H9 (cell line): ENCODE measurements around the gene MEA1. TPM values are rescaled to one million over a fixed set of nuclear protein-coding genes. Genes with fewer than 3 reads are reported as not detected.

Source experiments
- DNase-seq: peaks from one replicate; pipeline ENCODE4 v3.0.0-alpha.2; 2017
- H2AFZ ChIP-seq: one replicate; pipeline ENCODE4 v1.6.1; 2013; ENCODE audit warnings: mild to moderate bottlenecking, low read length, control low read depth, moderate library complexity
- H2AK5ac ChIP-seq: 2 replicates; pipeline ENCODE4 v1.6.1; 2013; ENCODE audit warnings: low read length, control low read depth, mixed read lengths; ENCODE audit not compliant: insufficient read length
- H2BK120ac ChIP-seq: one replicate; pipeline ENCODE4 v1.6.1; 2013; ENCODE audit warnings: low read depth, mild to moderate bottlenecking, low read length, control low read depth, inconsistent platforms; ENCODE audit not compliant: poor library complexity, severe bottlenecking
- H2BK12ac ChIP-seq: 2 replicates; pipeline ENCODE4 v1.6.1; 2013; ENCODE audit warnings: low read length, control low read depth, mixed read lengths, low read depth; ENCODE audit not compliant: insufficient read length
- H2BK15ac ChIP-seq: 2 replicates; pipeline ENCODE4 v1.6.1; 2013; ENCODE audit warnings: low read depth, low read length, control low read depth
- H2BK20ac ChIP-seq: one replicate; pipeline ENCODE4 v1.6.1; 2013; ENCODE audit warnings: low read depth, mild to moderate bottlenecking, low read length, control low read depth, inconsistent platforms; ENCODE audit not compliant: poor library complexity, severe bottlenecking
- H2BK5ac ChIP-seq: 2 replicates; pipeline ENCODE4 v1.6.1; 2013; ENCODE audit warnings: low read length, control low read depth, mixed read lengths; ENCODE audit not compliant: insufficient read length
- H3K14ac ChIP-seq: 2 replicates; pipeline ENCODE4 v1.6.1; 2013; ENCODE audit warnings: low read length, control low read depth; ENCODE audit not compliant: insufficient read depth
- H3K18ac ChIP-seq: 2 replicates; pipeline ENCODE4 v1.6.1; 2013; ENCODE audit warnings: low read depth, mild to moderate bottlenecking, mixed read lengths, low read length, control low read depth; ENCODE audit not compliant: insufficient read length
- H3K23ac ChIP-seq: 2 replicates; pipeline ENCODE4 v1.6.1; 2013; ENCODE audit warnings: low read length, control low read depth, mixed read lengths, low read depth; ENCODE audit not compliant: insufficient read length
- H3K23me2 ChIP-seq: 2 replicates; pipeline ENCODE4 v1.6.1; 2013; ENCODE audit warnings: low read depth, mild to moderate bottlenecking, mixed read lengths, low read length, control low read depth; ENCODE audit not compliant: insufficient read length, poor library complexity, severe bottlenecking
- H3K27ac ChIP-seq: 2 replicates; pipeline ENCODE4 v1.5.1; 2013; ENCODE audit warnings: low read length, control low read depth, mixed read lengths, low read depth; ENCODE audit not compliant: insufficient read length
- H3K27me3 ChIP-seq: 2 replicates; pipeline ENCODE4 v1.6.1; 2013; ENCODE audit warnings: low read length, control low read depth, inconsistent platforms; ENCODE audit not compliant: insufficient read depth
- H3K4ac ChIP-seq: 2 replicates; pipeline ENCODE4 v1.6.1; 2013; ENCODE audit warnings: low read depth, mild to moderate bottlenecking, control low read depth, inconsistent platforms, low read length, moderate library complexity
- H3K4me1 ChIP-seq: 2 replicates; pipeline ENCODE4 v1.6.1; 2013; ENCODE audit warnings: low read length, control low read depth, inconsistent platforms; ENCODE audit not compliant: insufficient read depth
- H3K4me2 ChIP-seq: 2 replicates; pipeline ENCODE4 v1.6.1; 2013; ENCODE audit warnings: low read length, control low read depth, mixed read lengths; ENCODE audit not compliant: insufficient read length, insufficient read depth
- H3K56ac ChIP-seq: 2 replicates; pipeline ENCODE4 v1.6.1; 2013; ENCODE audit warnings: low read depth, mild to moderate bottlenecking, mixed read lengths, low read length, control low read depth; ENCODE audit not compliant: insufficient read length
- H3K79me1 ChIP-seq: 2 replicates; pipeline ENCODE4 v1.6.1; 2013; ENCODE audit warnings: low read depth, mild to moderate bottlenecking, moderate library complexity, low read length, control low read depth, inconsistent platforms; ENCODE audit not compliant: insufficient read depth, poor library complexity, severe bottlenecking
- H3K79me2 ChIP-seq: 2 replicates; pipeline ENCODE4 v1.6.1; 2013; ENCODE audit warnings: low read length, control low read depth, inconsistent platforms; ENCODE audit not compliant: insufficient read depth
- H3K9ac ChIP-seq: 2 replicates; pipeline ENCODE4 v1.6.1; 2013; ENCODE audit warnings: low read length, control low read depth, mixed read lengths; ENCODE audit not compliant: insufficient read length; ENCODE audit errors: extremely low read depth
- H3K9me3 ChIP-seq: one replicate; pipeline ENCODE4 v1.6.1; 2013; ENCODE audit warnings: low read depth, low read length, inconsistent platforms; ENCODE audit not compliant: control insufficient read depth
- H3T11ph ChIP-seq: one replicate; pipeline ENCODE4 v1.6.1; 2013; ENCODE audit warnings: mild to moderate bottlenecking, low read length, control low read depth, inconsistent platforms
- H4K20me1 ChIP-seq: one replicate; pipeline ENCODE4 v1.6.1; 2013; ENCODE audit not compliant: control insufficient read depth, insufficient read length, insufficient read depth
- H4K5ac ChIP-seq: 2 replicates; pipeline ENCODE4 v1.6.1; 2013; ENCODE audit warnings: low read depth, mild to moderate bottlenecking, mixed read lengths, low read length, control low read depth; ENCODE audit not compliant: insufficient read length
- H4K8ac ChIP-seq: replicated peaks from 2 replicates; pipeline ENCODE4 v1.6.1; 2013; ENCODE audit warnings: low read length, control low read depth, mixed read lengths, low read depth; ENCODE audit not compliant: insufficient read length
- H4K91ac ChIP-seq: 2 replicates; pipeline ENCODE4 v1.6.1; 2013; ENCODE audit warnings: low read depth, mild to moderate bottlenecking, moderate library complexity, mixed read lengths, low read length, control low read depth; ENCODE audit not compliant: insufficient read length
- H3K27ac Mint-ChIP-seq, 3 experiments: 2 replicates in 2 of 3; 3 replicates in 1 of 3; pipeline ENCODE4 v1.8.0; 2020 to 2021; ENCODE audit warnings: mixed read lengths in 3 of 3, mild to moderate bottlenecking in 1 of 3, moderate library complexity in 1 of 3
- H3K27me3 Mint-ChIP-seq: 2 replicates; pipeline ENCODE4 v1.8.0; 2021; ENCODE audit warnings: low read depth, mild to moderate bottlenecking, moderate library complexity, mixed read lengths
- H3K36me3 Mint-ChIP-seq, 3 experiments: 2 replicates in 2 of 3; 3 replicates in 1 of 3; pipeline ENCODE4 v1.8.0; 2020 to 2021; ENCODE audit warnings: low read depth in 3 of 3, mixed read lengths in 3 of 3; ENCODE audit not compliant: insufficient read depth in 1 of 3
- H3K4me1 Mint-ChIP-seq, 2 experiments: 2 replicates each; pipeline ENCODE4 v1.8.0; 2020; ENCODE audit warnings: mixed read lengths in 2 of 2
- H3K4me3 Mint-ChIP-seq, 2 experiments: 2 replicates in 1 of 2; 3 replicates in 1 of 2; pipeline ENCODE4 v1.8.0; 2020 to 2021; ENCODE audit warnings: mild to moderate bottlenecking in 2 of 2, mixed read lengths in 2 of 2, moderate library complexity in 1 of 2
- H3K9me3 Mint-ChIP-seq, 2 experiments: 2 replicates in 1 of 2; 3 replicates in 1 of 2; pipeline ENCODE4 v1.8.0; 2020; ENCODE audit warnings: mild to moderate bottlenecking in 2 of 2, mixed read lengths in 2 of 2, moderate library complexity in 1 of 2
- CTCF ChIP-seq: fragments of 200-600 bp; sonication (generic); conservative IDR thresholded peaks from 3 replicates; pipeline ENCODE4 v1.8.0; 2021; ENCODE audit warnings: antibody characterized with exemption, mild to moderate bottlenecking
- WGBS: extraction: QIAGEN DNeasy Blood & Tissue Kit; methylation state at CpG from one replicate; pipeline ENCODE4 v1.1.7; 2013; ENCODE audit warnings: missing lambda C conversion rate, low lambda C conversion rate, mixed read lengths; ENCODE audit not compliant: insufficient read length; ENCODE audit errors: extremely low coverage; 5-methylcytosine and 5-hydroxymethylcytosine counted together
- total RNA-seq: library from RNA; stranded (reverse); gene quantifications from 2 replicates; pipeline ENCODE4 v1.2.1, GENCODE V29; 2021

MEA1 gene
- total RNA-seq, 1 experiment from 2014 or later, result 113 TPM

DNA sequence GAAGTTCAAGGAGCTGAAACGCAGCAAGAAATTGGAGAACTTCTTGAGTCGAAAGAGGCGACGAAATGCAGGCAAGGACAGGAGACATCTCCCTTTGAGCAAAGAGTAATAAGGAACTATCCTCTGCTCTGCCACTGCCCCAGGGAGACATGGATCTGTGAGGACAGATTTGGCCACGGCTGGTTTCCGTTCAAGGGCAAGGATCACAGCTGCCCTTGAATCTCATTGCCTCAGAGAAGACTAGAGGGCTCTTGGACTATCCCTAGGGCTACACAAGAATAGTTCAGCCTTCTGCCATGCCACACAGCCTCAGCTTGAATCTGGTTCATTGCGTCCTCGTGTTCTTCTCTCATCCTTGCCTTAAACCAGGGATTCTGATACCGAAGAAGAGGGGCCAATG lies 15.4 kb upstream of the MEA1 start:
- Histone ChIP-seq H2BK12ac (no peak overlapping the region), H2BK120ac (no peak overlapping the region), H3K27me3 (no peaks in the 10 kb centered on the region), H4K5ac (no peak overlapping the region), H3K4ac (no peak overlapping the region), H3T11ph (no peak overlapping the region), H3K9me3 (no peaks in the 10 kb centered on the region), H3K4me1 (no peaks in the 10 kb centered on the region), H4K91ac (no peak overlapping the region), H3K4me2 (no peak overlapping the region), H3K9ac (no peak overlapping the region), H4K8ac (no peak overlapping the region), H3K23ac (no peak overlapping the region), H2AFZ (no peak overlapping the region), H4K20me1 (no peaks in the 10 kb centered on the region), H3K79me2 (no peaks in the 10 kb centered on the region), H3K79me1 (peaks cover under 1% of the 10 kb centered on the region), H2BK5ac (no peak overlapping the region), H3K14ac (no peak overlapping the region), H3K27ac (no peak overlapping the region), H2BK20ac (no peak overlapping the region), H3K56ac (no peak overlapping the region), H3K23me2 (no peaks in the 10 kb centered on the region), H2BK15ac (no peak overlapping the region), H2AK5ac (no peak overlapping the region), H3K18ac (no peak overlapping the region)
- Mint-ChIP-seq H3K4me1 (no peaks in the 10 kb centered on the region), H3K36me3 (peaks cover 55 to 95% (median 81%) of the 10 kb centered on the region in 3 experiments; a peak in 6 of 7 replicates), H3K27ac (no peak overlapping the region), H3K27me3 (no peaks in the 10 kb centered on the region), H3K9me3 (no peaks in the 10 kb centered on the region), H3K4me3 (no peak overlapping the region; a peak in 1 of 5 replicates)
- TF ChIP-seq CTCF, result no peak
- DNase-seq, result no peak
- WGBS, result no CpG with 5 or more reads among the region's 9 CpGs
